SIG-M5 (cell line): ENCODE data around the gene ASIC4.

Source experiments
- DNase-seq: peaks from one replicate; lab custom pipeline; 2025; lab: John Stamatoyannopoulos, UW

Gene ASIC4

GRCh38 chr2:219482674-219483405, 31.4 kb upstream of the ASIC4 start:
- DNase-seq, result no peak

GRCh38 chr2:219483451-219484342, 30.6 kb upstream of the ASIC4 start:
- no peak for DNase-seq

- no peak for DNase-seq
These were observed 29.7 kb upstream of the ASIC4 start for GRCh38 chr2:219484343-219485200.

- no peak for DNase-seq
These were observed 29.1 kb upstream of the ASIC4 start for GRCh38 chr2:219485201-219485580.

GRCh38 chr2:219486380-219486959, 27.8 kb upstream of the ASIC4 start:
- no peak for DNase-seq

GRCh38 chr2:219488149-219488843, 26.0 kb upstream of the ASIC4 start:
- DNase-seq, result no peak

DNA sequence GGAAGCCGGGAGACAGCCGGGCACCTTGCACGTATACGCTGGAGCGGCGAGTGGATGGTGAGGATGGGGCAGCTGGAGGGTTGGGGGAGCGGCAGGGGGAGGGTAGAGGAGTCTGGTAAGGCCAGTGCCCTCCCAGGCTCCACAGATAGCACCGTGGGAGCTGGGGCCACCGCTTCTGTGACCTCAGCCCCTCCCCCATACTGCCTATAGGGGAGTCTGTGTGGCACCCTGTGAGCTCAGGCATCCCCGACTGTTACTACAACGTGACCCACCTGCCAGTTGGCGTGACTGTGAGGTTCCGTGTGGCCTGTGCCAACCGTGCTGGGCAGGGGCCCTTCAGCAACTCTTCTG, 25.5 kb upstream of the ASIC4 start:
- no peak for DNase-seq

DNA sequence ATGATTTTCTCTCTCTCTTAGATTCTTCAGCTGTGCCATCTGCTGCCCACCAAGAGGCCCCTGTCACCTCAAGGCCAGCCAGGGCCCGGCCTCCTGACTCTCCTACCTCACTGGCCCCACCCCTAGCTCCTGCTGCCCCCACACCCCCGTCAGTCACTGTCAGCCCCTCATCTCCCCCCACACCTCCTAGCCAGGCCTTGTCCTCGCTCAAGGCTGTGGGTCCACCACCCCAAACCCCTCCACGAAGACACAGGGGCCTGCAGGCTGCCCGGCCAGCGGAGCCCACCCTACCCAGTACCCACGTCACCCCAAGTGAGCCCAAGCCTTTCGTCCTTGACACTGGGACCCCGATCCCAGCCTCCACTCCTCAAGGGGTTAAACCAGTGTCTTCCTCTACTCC, 25.0 kb upstream of the ASIC4 start:
- DNase-seq, result no peak

DNA sequence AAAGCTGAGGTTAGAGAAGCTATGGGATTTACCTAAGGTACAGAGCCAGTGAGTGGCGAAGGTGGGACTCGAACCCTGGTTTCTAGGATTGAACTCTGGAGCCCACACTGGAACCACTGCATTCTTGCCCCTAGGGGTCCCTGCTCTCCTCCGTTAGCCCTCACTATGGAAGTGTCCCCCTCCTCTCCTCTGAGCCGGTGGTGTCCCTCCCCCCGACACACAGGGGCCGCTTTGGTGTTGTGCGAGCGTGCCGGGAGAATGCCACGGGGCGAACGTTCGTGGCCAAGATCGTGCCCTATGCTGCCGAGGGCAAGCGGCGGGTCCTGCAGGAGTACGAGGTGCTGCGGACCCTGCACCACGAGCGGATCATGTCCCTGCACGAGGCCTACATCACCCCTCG, 24.1 kb upstream of the ASIC4 start:
- no peak for DNase-seq

DNA sequence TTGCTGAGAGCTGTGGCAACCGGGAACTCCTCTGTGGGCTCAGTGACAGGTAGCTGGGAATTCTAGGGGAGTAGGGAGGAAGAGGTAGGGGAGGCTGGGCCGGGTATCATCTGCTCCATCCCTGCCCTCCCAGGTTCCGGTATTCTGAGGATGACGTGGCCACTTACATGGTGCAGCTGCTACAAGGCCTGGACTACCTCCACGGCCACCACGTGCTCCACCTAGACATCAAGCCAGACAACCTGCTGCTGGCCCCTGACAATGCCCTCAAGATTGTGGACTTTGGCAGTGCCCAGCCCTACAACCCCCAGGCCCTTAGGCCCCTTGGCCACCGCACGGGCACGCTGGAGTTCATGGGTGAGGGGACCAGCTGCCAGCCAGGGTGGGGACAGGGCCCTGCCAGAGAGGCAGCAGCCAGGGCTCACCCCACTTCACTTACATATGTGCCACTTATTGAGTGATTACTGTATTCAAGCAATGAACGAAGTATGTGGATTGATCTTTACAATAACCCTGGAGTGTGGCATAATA, 23.6 kb upstream of the ASIC4 start:
- DNase-seq, result no peak

DNA sequence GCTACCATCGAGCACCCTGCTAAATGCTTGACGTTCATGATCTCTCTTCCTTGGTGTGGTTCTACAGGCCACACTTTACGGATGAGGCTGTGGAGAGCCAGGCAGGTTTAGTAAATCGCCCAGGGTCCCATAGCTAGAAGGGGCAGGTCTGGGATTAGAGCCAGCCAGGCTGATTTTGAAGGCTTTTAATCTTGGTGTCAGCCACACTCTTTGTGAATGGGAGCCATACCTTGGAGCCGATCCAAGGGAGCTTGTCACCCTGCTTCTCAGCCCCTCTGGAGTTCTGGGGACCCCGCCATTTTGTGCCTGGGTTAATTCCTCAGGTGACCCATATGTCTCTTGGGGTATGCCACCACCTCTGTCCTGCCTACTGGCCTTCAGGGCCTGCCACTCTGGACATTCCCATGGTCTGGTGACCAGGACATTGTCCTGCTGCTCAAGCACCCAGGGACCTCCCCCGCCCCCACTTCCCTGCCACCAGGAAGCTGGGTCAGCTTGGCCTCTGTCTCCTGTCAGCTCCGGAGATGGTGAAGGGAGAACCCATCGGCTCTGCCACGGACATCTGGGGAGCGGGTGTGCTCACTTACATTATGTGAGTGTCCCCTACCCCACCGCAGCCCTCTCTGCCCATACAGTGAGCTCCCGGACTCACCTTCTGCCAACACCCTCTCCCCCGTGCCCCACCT, 22.9 kb upstream of the ASIC4 start:
- no peak for DNase-seq

GRCh38 chr2:219492575-219492974, 21.7 kb upstream of the ASIC4 start:
- no peak for DNase-seq

GRCh38 chr2:219493086-219493485, 21.2 kb upstream of the ASIC4 start:
- no peak for DNase-seq

- no peak for DNase-seq
These were observed 19.2 kb upstream of the ASIC4 start for GRCh38 chr2:219494952-219495530.

- peak; percentile 38 for DNase-seq
These were observed 18.7 kb upstream of the ASIC4 start for GRCh38 chr2:219495531-219496122.

- DNase-seq, result no peak
These were observed 17.9 kb upstream of the ASIC4 start for GRCh38 chr2:219496247-219496824.

GRCh38 chr2:219496825-219497494, 17.3 kb upstream of the ASIC4 start:
- DNase-seq, result no peak

GRCh38 chr2:219497495-219498279, 16.6 kb upstream of the ASIC4 start:
- no peak for DNase-seq
